ENCODE results near the gene PPIP5K1. TPM values are rescaled to one million over a fixed set of nuclear protein-coding genes. Genes with fewer than 3 reads are reported as not detected.

Gene PPIP5K1
- total RNA-seq, 1 experiment from 2014 or later, result 62.4 TPM

DNA sequence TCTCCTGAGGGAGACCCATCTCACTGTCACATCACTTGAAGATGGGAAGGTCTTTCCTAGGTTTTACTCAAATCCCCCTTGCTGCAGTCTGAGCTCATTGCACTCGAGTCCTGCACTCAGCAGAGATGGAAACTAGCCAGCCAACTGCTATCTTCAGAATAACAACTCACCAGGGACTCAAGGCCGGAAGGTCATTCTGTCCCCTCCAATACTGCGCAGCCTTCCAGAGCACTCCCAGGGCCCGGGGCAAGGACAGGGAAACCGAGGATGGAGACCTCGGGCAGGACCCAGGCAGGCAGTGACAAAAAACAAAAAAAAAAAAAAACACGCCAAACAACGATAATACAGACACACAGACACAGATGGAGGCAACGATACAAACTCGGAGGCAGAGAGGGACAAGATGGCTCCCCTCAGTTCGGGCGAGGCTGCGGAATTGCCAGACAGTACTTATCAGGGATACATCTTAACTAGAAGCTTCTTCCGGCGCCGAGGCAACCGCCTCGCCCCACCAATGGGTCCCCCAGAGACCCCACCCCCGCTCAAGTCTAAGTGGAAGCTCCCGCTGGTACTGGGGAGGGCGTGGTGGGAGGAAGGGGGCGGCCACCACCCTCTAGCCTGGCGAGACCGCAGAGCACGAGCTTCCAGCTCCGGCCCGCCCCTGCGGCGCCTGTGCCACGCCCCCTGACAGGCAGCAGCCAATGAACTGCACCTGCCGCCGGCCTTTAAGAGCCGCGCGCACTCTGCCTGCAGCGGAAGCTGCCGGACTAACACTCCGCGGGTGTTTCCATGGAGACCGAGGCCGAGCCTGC is 79.6 kb downstream of the PPIP5K1 start (continued):
- TF ChIP-seq EZH2 (IDR thresholded peaks at IDR 0.05) (no peak), ZFX (IDR thresholded peaks at IDR 0.05) (no peak), SIN3A (IDR thresholded peaks at IDR 0.05; ENCODE audit: low read depth) (no peak), SRF (IDR thresholded peaks at IDR 0.05; ENCODE audit: low read depth) (no peak), SP1 (IDR thresholded peaks at IDR 0.05; ENCODE audit: low read depth) (peak; percentile 47)
- TF ChIP-seq, protein P1, sequence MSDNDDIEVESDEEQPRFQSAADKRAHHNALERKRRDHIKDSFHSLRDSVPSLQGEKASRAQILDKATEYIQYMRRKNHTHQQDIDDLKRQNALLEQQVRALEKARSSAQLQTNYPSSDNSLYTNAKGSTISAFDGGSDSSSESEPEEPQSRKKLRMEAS (IDR thresholded peaks at IDR 0.05), result peak; percentile 84

DNA sequence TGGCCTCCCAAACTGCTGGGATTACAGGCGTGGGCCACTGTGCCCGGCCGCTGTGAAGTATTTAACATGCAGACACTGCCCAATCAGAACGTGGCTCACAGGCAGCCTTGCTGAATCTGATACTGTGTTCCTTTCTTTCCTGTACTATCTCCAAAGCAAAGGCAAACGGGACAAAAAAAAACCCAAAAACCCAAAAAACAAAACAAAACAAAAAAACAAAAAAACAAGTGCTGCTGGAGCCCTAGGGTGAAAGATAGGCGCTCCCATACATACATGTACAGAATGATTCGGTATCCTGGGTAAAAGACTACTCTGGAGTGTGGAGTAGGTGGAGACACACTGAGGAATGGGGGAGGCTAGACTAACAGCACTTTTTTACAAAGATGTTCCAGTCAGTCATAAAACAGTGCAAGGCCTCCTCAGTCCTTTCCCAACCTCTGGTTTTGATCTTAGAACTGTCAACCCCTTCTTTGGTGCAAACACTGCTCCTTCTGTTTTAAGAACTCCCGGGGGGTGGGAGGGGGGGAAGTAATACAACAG is 80.3 kb downstream of the PPIP5K1 start:
- ATAC-seq, result no peak

More for the DNA sequence above, 80.3 kb downstream of the PPIP5K1 start:
- Histone ChIP-seq H3K4me1 (ENCODE audit: control insufficient read depth in 1 of 2, insufficient read depth in 2 of 2, low read length in 2 of 2) (peaks cover 21 to 25% of the 10 kb centered on the region in 2 experiments), H3K27ac (ENCODE audit: low read depth, low read length) (peak overlapping the region; percentile 73; the same call in 1 of the 2 replicates), H3K27me3 (ENCODE audit: insufficient read depth, low read length) (no peaks in the 10 kb centered on the region), H3K9ac (ENCODE audit: low read length) (peak overlapping the region; percentile 81), H3K4me2 (ENCODE audit: low read length) (peak overlapping the region; percentile 99), H3K4me3 (replicated peaks in 1 of 2; ENCODE audit: low read depth in 1 of 2, low read length in 2 of 2) (peak overlapping the region; percentile 69 to 79), H3K9me2 (ENCODE audit: insufficient read depth) (no peaks in the 10 kb centered on the region), H3K79me2 (ENCODE audit: insufficient read depth, low read length) (no peaks in the 10 kb centered on the region), H4K20me1 (ENCODE audit: insufficient read depth) (no peaks in the 10 kb centered on the region), H3K36me3 (ENCODE audit: control insufficient read depth in 1 of 2, insufficient read depth in 2 of 2, low read length in 2 of 2) (no peaks in the 10 kb centered on the region), H3K9me3 (ENCODE audit: control insufficient read depth in 1 of 2, insufficient read depth in 1 of 2, low read depth in 1 of 2, low read length in 2 of 2) (no peaks in the 10 kb centered on the region), H2AFZ (ENCODE audit: low read depth, low read length, poor library complexity, severe bottlenecking) (no peak overlapping the region)
- ChIA-PET CTCF (interaction anchor here (1.0 kb wide), 1 partner anchor 14 kb away, joined by 3 read pairs; no protein-coding TSS in a partner anchor), RAD21 (ENCODE audit: low non-redundant PET in 1 of 2, low total read pairs in 2 of 2, uncharacterized antibody in 2 of 2, unreplicated experiment in 2 of 2) (no interaction called here), POLR2A (interaction anchor here (0.8 to 1.7 kb wide), 2 partner anchors 17 to 1379 kb away, joined by 3 to 8 read pairs; partner anchors contain the start of gene TP53BP1)
- intact Hi-C loops (cut with micrococcal nuclease), result no loop called here
- no peak for TF ChIP-seq EZH2phosphoT487 (IDR thresholded peaks at IDR 0.05; ENCODE audit: borderline replicate concordance)
- no peak for DNase-seq (ENCODE audit: low read depth, low spot score)
- no TSS peak for BruUV-seq (replicated peaks)
